GM12873 (cell line): ENCODE results near the gene NET1.

ENCODE experiments used
- CTCF ChIP-seq: IDR thresholded peaks from 2 replicates; pipeline ENCODE4 v1.5.1; 2012; ENCODE audit warnings: low read depth, mild to moderate bottlenecking, moderate library complexity, low read length, control low read depth; ENCODE audit not compliant: insufficient read depth; ENCODE audit errors: missing control alignments

NET1 gene

GRCh38 chr10:5488272-5489161 is 76.2 kb downstream of the NET1 start:
- no peak for TF ChIP-seq CTCF

GRCh38 chr10:5490032-5490431 is 77.7 kb downstream of the NET1 start:
- TF ChIP-seq CTCF = no peak

GRCh38 chr10:5490698-5491464 is 78.5 kb downstream of the NET1 start:
- no peak for TF ChIP-seq CTCF

GRCh38 chr10:5491477-5491876 is 79.1 kb downstream of the NET1 start:
- no peak for TF ChIP-seq CTCF

GRCh38 chr10:5492322-5492855 is 80.0 kb downstream of the NET1 start:
- TF ChIP-seq CTCF = no peak

- TF ChIP-seq CTCF = no peak
Measured at GRCh38 chr10:5492929-5493576, 80.7 kb downstream of the NET1 start.
